Diencephalon (tissue), 1 donor: ENCODE results near the gene ADH4. TPM values are rescaled to one million over a fixed set of nuclear protein-coding genes. Genes with fewer than 3 reads are reported as not detected.

Experiments
- total RNA-seq: library from RNA; depleted of rRNA; stranded (reverse); fragments of >200 nt; gene quantifications from one replicate; pipeline ENCODE4 v1.2.3, GENCODE V29; 2014

ADH4 gene
- total RNA-seq, result not detected

GRCh38 chr4:99144070-99144469 is at the start of gene ADH4:
Gene ADH4, minus strand, starts transcription at chr4:99144297. Its CDS starts 75 bp downstream, at chr4:99144222.

GRCh38 chr4:99088481-99089365 is 55.4 kb downstream of the ADH4 start, which contains the start of gene ADH5:
Gene ADH5, minus strand, starts transcription at chr4:99088788. Its CDS starts 88 bp downstream, at chr4:99088700.

Other genes starting within 250 kb of the ADH4 start
- gene EIF4E, start 215.2 kb downstream of the ADH4 start, total RNA-seq, result 215 TPM
- gene METAP1, start 148.6 kb downstream of the ADH4 start, total RNA-seq, result 24.2 TPM
- gene ADH5, start 55.5 kb downstream of the ADH4 start, total RNA-seq, result 104 TPM
- not detected for gene ADH6, start 74.9 kb upstream of the ADH4 start, total RNA-seq
- not detected for gene ADH1A, start 146.7 kb upstream of the ADH4 start, total RNA-seq
- gene ADH1B, start 177.1 kb upstream of the ADH4 start, total RNA-seq, result 0.23 TPM
- not detected for gene ADH1C, start 208.4 kb upstream of the ADH4 start, total RNA-seq